CD4-positive, alpha-beta memory T cell (primary cell): ENCODE data around the gene CUTA. TPM values are rescaled to one million over a fixed set of nuclear protein-coding genes. Genes with fewer than 3 reads are reported as not detected.
"Not testable (repeated sequence)": the region's sequence is repeated elsewhere in the genome, so short reads cannot be mapped to it uniquely, and the experiment has no call there.

Experiments
- CTCF ChIA-PET: fragments of 350-600 bp; sonication (Branson Sonifier 250); formaldehyde crosslinking; loops from one replicate; lab custom pipeline; 2021; ENCODE audit warnings: inconsistent platforms; ENCODE audit not compliant: partially characterized antibody; lab: Charles Lee
- POLR2A ChIA-PET: fragments of 350-600 bp; sonication (Branson Sonifier 250); formaldehyde crosslinking; loops from one replicate; lab custom pipeline; 2021; ENCODE audit not compliant: partially characterized antibody; lab: Charles Lee
- DNase-seq, 5 donors: peaks; one replicate each; pipeline versions ENCODE4 v3.0.0 to v3.0.0-alpha.2; 2020 to 2022; ENCODE audit warnings: mixed read lengths in 1 of 5
- H3K27ac ChIP-seq: one replicate; pipeline ENCODE4 v1.7.0; 2013; ENCODE audit warnings: low read depth, low read length
- H3K27me3 ChIP-seq: 2 replicates; pipeline ENCODE4 v1.7.0; 2013; ENCODE audit warnings: mild to moderate bottlenecking, low read length, moderate library complexity; ENCODE audit not compliant: insufficient read depth
- H3K36me3 ChIP-seq: 2 replicates; pipeline ENCODE4 v1.7.0; 2013; ENCODE audit warnings: mild to moderate bottlenecking, low read length, moderate library complexity; ENCODE audit not compliant: insufficient read depth
- H3K4me1 ChIP-seq: 2 replicates; pipeline ENCODE4 v1.7.0; 2013; ENCODE audit warnings: mild to moderate bottlenecking, low read length, moderate library complexity; ENCODE audit not compliant: insufficient read depth
- H3K4me3 ChIP-seq, 2 donors: one replicate each; pipeline ENCODE4 v1.7.0; 2013; ENCODE audit warnings: low read length in 2 of 2, mild to moderate bottlenecking in 1 of 2
- H3K9me3 ChIP-seq, 2 donors: one replicate each; pipeline ENCODE4 v1.7.0; 2013; ENCODE audit warnings: low read length in 2 of 2, control low read depth in 1 of 2; ENCODE audit not compliant: control insufficient read depth in 1 of 2
- H3K27ac Mint-ChIP-seq, 7 donors: one replicate each; pipeline ENCODE4 v1.8.0; 2020 to 2021; ENCODE audit warnings: mixed read lengths in 7 of 7, mild to moderate bottlenecking in 6 of 7, inconsistent platforms in 3 of 7, moderate library complexity in 3 of 7
- H3K27me3 Mint-ChIP-seq, 2 donors: one replicate each; pipeline ENCODE4 v1.8.0; 2020 to 2021; ENCODE audit warnings: mixed read lengths in 2 of 2
- H3K36me3 Mint-ChIP-seq, 2 donors: one replicate each; pipeline ENCODE4 v1.8.0; 2020 to 2021; ENCODE audit warnings: mixed read lengths in 2 of 2, inconsistent platforms in 1 of 2, mild to moderate bottlenecking in 1 of 2
- H3K4me1 Mint-ChIP-seq, 4 donors: one replicate each; pipeline ENCODE4 v1.8.0; 2020 to 2021; ENCODE audit warnings: mixed read lengths in 4 of 4, mild to moderate bottlenecking in 1 of 4
- H3K4me3 Mint-ChIP-seq, 8 donors: one replicate each; pipeline ENCODE4 v1.8.0; 2020 to 2021; ENCODE audit warnings: mixed read lengths in 8 of 8, mild to moderate bottlenecking in 7 of 8, moderate library complexity in 6 of 8, inconsistent platforms in 3 of 8
- H3K9me3 Mint-ChIP-seq, 8 donors: one replicate each; pipeline ENCODE4 v1.8.0; 2020 to 2021; ENCODE audit warnings: mixed read lengths in 8 of 8, mild to moderate bottlenecking in 5 of 8, inconsistent platforms in 3 of 8, moderate library complexity in 1 of 8
- intact Hi-C: fragments of 100-400 bp; cut with micrococcal nuclease; formaldehyde crosslinking; loops from one replicate; pipeline ENCODE4 v1.15.1; 2023
- polyA plus RNA-seq, 2 donors: library from polyadenylated mRNA; unstranded; fragments of 300-500 nt; fragmentation: Illumina TruSeq; gene quantifications; one replicate each; pipeline ENCODE4 v1.2.3, GENCODE V29; 2021
- total RNA-seq, 2 experiments: library from RNA; stranded (reverse); gene quantifications; one replicate each; pipeline ENCODE4 v1.2.3, GENCODE V29; 2021

Gene CUTA
- total and polyA plus RNA-seq, 4 experiments from 2014 or later = 210 to 407 (median 294) TPM

- Histone ChIP-seq H3K9me3 (no peaks in the 10 kb centered on the region), H3K4me3 (no peak overlapping the region), H3K36me3 (peaks cover 1% of the 10 kb centered on the region), H3K27me3 (no peaks in the 10 kb centered on the region), H3K4me1 (peaks cover 30% of the 10 kb centered on the region), H3K27ac (no peak overlapping the region)
- peak overlapping the region in 1 of 8 donors; percentile 4 for H3K4me3 Mint-ChIP-seq
- DNase-seq = no peak
- H3K36me3 Mint-ChIP-seq = peaks cover 0 to 9% of the 10 kb centered on the region in 2 donors
- no peaks in the 10 kb centered on the region for H3K27me3 Mint-ChIP-seq
- peak overlapping the region in 5 of 7 donors; percentile 6 to 60 (median 42) for H3K27ac Mint-ChIP-seq
- H3K9me3 Mint-ChIP-seq = peaks cover 0 to 2% (median 0%) of the 10 kb centered on the region in 8 donors
- peaks cover 18 to 47% (median 32%) of the 10 kb centered on the region in 4 donors for H3K4me1 Mint-ChIP-seq
- intact Hi-C loops = no loop called here
- ChIA-PET POLR2A (interaction anchor here (1.2 to 1.3 kb wide), 2 partner anchors 16 to 47 kb away, joined by 3 to 4 read pairs; partner anchors contain the start of gene ZBTB9), CTCF (interaction anchor here (0.5 to 2.7 kb wide), 2 partner anchors 17 to 152 kb away, joined by 3 to 7 read pairs; no protein-coding TSS in a partner anchor)
Measured at GRCh38 chr6:33407132-33407718, 10.7 kb downstream of the CUTA start.

GRCh38 chr6:33406126-33406525 lies 11.8 kb downstream of the CUTA start:
- Mint-ChIP-seq H3K27ac (peak overlapping the region in 5 of 7 donors; percentile 47 to 84 (median 68)), H3K4me3 (peak overlapping the region in 2 of 8 donors; percentile 22 to 60), H3K36me3 (peaks cover 0 to 1% of the 10 kb centered on the region in 2 donors), H3K4me1 (peaks cover 15 to 38% (median 28%) of the 10 kb centered on the region in 4 donors), H3K27me3 (no peaks in the 10 kb centered on the region), H3K9me3 (peaks cover 0 to 1% (median 0%) of the 10 kb centered on the region in 8 donors)
- H3K4me1 ChIP-seq = peaks cover 21% of the 10 kb centered on the region
- CTCF ChIA-PET = interaction anchor here (2.7 kb wide), 1 partner anchor 15 kb away, joined by 7 read pairs; no protein-coding TSS in a partner anchor
- POLR2A ChIA-PET = interaction anchor here (1.0 to 1.4 kb wide), 4 partner anchors 15 to 62 kb away, joined by 3 to 7 read pairs (median 4); no protein-coding TSS in a partner anchor
- no peaks in the 10 kb centered on the region for H3K27me3 ChIP-seq
- no peaks in the 10 kb centered on the region for H3K9me3 ChIP-seq
- intact Hi-C loops = no loop called here
- no peak overlapping the region for H3K27ac ChIP-seq
- H3K36me3 ChIP-seq = no peaks in the 10 kb centered on the region
- no peak for DNase-seq
- no peak overlapping the region for H3K4me3 ChIP-seq

DNA sequence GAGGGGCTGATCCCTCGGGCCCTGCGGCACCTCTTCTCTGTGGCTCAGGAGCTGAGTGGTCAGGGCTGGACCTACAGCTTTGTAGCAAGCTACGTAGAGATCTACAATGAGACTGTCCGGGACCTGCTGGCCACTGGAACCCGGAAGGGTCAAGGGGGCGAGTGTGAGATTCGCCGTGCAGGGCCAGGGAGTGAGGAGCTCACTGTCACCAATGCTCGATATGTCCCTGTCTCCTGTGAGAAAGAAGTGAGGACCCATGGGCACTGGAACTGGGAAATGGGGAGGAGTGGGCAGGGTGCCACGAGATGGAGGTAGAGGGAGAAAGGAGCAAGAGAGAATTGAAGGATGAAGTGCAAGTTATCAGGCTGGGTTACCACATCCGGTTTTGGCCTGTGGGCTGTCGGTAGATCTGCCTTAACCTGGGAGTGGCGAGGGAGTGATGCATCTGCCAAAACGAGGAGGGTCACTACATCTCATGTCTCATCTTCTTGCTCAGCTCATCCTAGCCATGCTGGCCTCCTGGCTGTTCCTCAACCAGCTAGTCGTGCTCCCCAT lies 12.4 kb downstream of the CUTA start:
- Histone ChIP-seq H3K4me1 (peaks cover 21% of the 10 kb centered on the region), H3K9me3 (no peaks in the 10 kb centered on the region), H3K27ac (no peak overlapping the region), H3K27me3 (no peaks in the 10 kb centered on the region), H3K36me3 (no peaks in the 10 kb centered on the region), H3K4me3 (no peak overlapping the region)
- ChIA-PET CTCF (interaction anchor here (2.7 kb wide), 1 partner anchor 15 kb away, joined by 7 read pairs; no protein-coding TSS in a partner anchor), POLR2A (interaction anchor here (0.7 to 1.4 kb wide), 5 partner anchors 12 to 88 kb away, joined by 3 to 7 read pairs (median 3); partner anchors contain the start of gene ZBTB22)
- Mint-ChIP-seq H3K9me3 (peaks cover 0 to 1% (median 0%) of the 10 kb centered on the region in 8 donors), H3K36me3 (peaks cover 0 to 1% of the 10 kb centered on the region in 2 donors), H3K27ac (peak overlapping the region; percentile 32 to 84 (median 72)), H3K27me3 (no peaks in the 10 kb centered on the region), H3K4me3 (peak overlapping the region in 6 of 8 donors; percentile 8 to 60 (median 48)), H3K4me1 (peaks cover 15 to 38% (median 28%) of the 10 kb centered on the region in 4 donors)
- intact Hi-C loops = no loop called here
- no peak for DNase-seq

DNA sequence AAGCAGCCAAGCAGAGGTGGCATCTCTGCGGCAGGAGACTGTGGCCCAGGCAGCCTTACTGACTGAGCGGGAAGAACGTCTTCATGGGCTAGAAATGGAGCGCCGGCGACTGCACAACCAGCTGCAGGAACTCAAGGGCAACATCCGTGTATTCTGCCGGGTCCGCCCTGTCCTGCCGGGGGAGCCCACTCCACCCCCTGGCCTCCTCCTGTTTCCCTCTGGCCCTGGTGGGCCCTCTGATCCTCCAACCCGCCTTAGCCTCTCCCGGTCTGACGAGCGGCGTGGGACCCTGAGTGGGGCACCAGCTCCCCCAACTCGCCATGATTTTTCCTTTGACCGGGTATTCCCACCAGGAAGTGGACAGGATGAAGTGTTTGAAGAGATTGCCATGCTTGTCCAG lies 13.0 kb downstream of the CUTA start:
- no peak for DNase-seq
- Mint-ChIP-seq H3K9me3 (peaks cover 0 to 1% (median 0%) of the 10 kb centered on the region in 8 donors), H3K4me3 (peak overlapping the region in 1 of 8 donors; percentile 38), H3K27ac (peak overlapping the region in 2 of 7 donors; percentile 40 to 84), H3K27me3 (no peaks in the 10 kb centered on the region), H3K4me1 (peaks cover 15 to 33% (median 25%) of the 10 kb centered on the region in 4 donors), H3K36me3 (no peaks in the 10 kb centered on the region)
- H3K9me3 ChIP-seq = no peaks in the 10 kb centered on the region
- no peak overlapping the region for H3K27ac ChIP-seq
- CTCF ChIA-PET = interaction anchor here (2.7 kb wide), 1 partner anchor 14 kb away, joined by 7 read pairs; no protein-coding TSS in a partner anchor
- no peaks in the 10 kb centered on the region for H3K36me3 ChIP-seq
- H3K27me3 ChIP-seq = no peaks in the 10 kb centered on the region
- no peak overlapping the region for H3K4me3 ChIP-seq
- intact Hi-C loops = no loop called here
- H3K4me1 ChIP-seq = peaks cover 21% of the 10 kb centered on the region
- POLR2A ChIA-PET = interaction anchor here (0.7 to 1.4 kb wide), 4 partner anchors 12 to 87 kb away, joined by 3 to 7 read pairs (median 3); partner anchors contain the start of gene ZBTB22

DNA sequence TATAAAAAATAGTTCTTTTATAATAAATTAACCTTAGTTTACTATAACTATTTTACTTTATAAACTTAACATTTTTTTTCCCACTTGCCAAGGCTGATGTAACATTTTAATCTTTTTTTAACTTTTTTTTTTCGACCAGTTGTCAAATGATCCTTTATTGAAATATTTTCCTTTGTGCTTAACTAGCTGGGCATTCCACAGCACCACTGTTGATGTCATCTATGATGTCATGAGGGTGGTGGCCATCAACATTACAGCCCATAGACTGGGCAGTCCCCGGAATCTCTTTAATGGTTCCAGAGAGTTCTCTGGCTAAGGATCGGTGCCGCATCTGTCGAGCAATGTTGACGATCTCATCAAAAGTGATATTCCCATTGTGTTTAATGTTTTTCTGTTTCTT lies 18.0 kb downstream of the CUTA start:
- H3K9me3 ChIP-seq, DNase-seq, CTCF ChIA-PET, intact Hi-C loops, H3K27ac ChIP-seq, H3K9me3 Mint-ChIP-seq, H3K4me3 Mint-ChIP-seq, H3K27me3 ChIP-seq, H3K4me1 ChIP-seq, POLR2A ChIA-PET, H3K36me3 ChIP-seq, H3K4me3 ChIP-seq, H3K36me3 Mint-ChIP-seq, H3K27me3 Mint-ChIP-seq: not testable (repeated sequence)
- peak overlapping the region in 1 of 7 donors; percentile 53 for H3K27ac Mint-ChIP-seq
- peaks cover 8 to 19% (median 11%) of the 10 kb centered on the region in 4 donors for H3K4me1 Mint-ChIP-seq

DNA sequence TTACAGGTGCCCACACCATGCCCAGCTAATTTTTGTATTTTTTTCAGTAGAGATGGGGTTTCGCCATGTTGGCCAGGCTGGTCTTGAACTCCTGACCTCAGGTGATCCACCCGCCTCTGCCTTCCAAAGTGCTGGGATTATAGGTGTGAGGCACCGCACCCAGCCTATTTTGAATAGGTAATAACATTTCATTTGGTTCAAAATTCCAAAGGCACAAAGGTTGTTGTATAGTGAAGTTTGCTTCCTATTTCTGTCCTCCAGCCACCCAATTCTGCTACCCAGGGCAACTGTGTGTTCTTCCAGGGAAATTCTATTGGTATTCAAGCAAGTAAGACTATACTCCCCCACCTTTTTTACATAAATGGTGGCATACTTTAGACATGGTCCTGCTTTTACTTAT lies 19.3 kb downstream of the CUTA start:
- H3K27ac Mint-ChIP-seq, H3K27me3 ChIP-seq, H3K36me3 ChIP-seq, H3K27ac ChIP-seq, DNase-seq, H3K4me3 Mint-ChIP-seq, H3K27me3 Mint-ChIP-seq, POLR2A ChIA-PET, H3K9me3 ChIP-seq, H3K36me3 Mint-ChIP-seq, H3K4me1 ChIP-seq, H3K9me3 Mint-ChIP-seq, intact Hi-C loops, H3K4me3 ChIP-seq, CTCF ChIA-PET: not testable (repeated sequence)
- H3K4me1 Mint-ChIP-seq = peaks cover 6 to 20% (median 8%) of the 10 kb centered on the region in 4 donors

- CTCF ChIA-PET = no interaction called here
- H3K27me3 ChIP-seq = no peaks in the 10 kb centered on the region
- no peak for DNase-seq
- Mint-ChIP-seq H3K4me1 (peaks cover 11 to 27% (median 14%) of the 10 kb centered on the region in 4 donors), H3K9me3 (no peaks in the 10 kb centered on the region), H3K27ac (peak overlapping the region in 2 of 7 donors; percentile 87 to 88), H3K27me3 (no peaks in the 10 kb centered on the region), H3K36me3 (no peaks in the 10 kb centered on the region), H3K4me3 (no peak overlapping the region)
- POLR2A ChIA-PET = no interaction called here
- intact Hi-C loops = no loop called here
- no peaks in the 10 kb centered on the region for H3K9me3 ChIP-seq
- H3K36me3 ChIP-seq = no peaks in the 10 kb centered on the region
- peaks cover 7% of the 10 kb centered on the region for H3K4me1 ChIP-seq
- H3K4me3 ChIP-seq = no peak overlapping the region
- no peak overlapping the region for H3K27ac ChIP-seq
Measured at GRCh38 chr6:33397541-33397940, 20.4 kb downstream of the CUTA start.
